CD4-positive, alpha-beta T cell treated with Interferon alpha-2 for 1 hour (primary cell): ENCODE results near the gene BCL7B.
"Not testable (repeated sequence)": the region's sequence is repeated elsewhere in the genome, so short reads cannot be mapped to it uniquely, and the experiment has no call there.

Experiments
- DNase-seq, 2 donors: peaks; one replicate each; pipeline ENCODE4 v3.0.0-alpha.2; 2020 to 2022

The BCL7B gene

DNA sequence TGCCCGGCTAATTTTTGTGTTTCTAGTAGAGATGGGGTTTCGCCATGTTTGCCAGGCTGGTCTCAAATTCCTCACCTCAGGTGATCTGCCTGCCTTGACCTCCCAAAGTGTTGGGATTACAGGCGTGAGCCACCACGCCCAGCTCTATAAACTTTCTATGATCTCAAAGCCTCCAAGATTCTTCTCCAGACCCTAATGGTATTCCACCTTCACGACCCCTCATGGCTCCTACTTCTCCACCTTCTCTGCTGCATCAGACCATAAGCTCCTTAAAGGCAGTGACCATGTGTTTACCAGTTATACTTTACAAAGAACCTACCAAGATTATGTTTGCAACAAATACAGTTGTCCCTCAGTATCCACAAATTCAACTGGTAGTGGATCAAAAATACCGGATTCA lies 25.3 kb downstream of the BCL7B start:
- no peak for DNase-seq

DNA sequence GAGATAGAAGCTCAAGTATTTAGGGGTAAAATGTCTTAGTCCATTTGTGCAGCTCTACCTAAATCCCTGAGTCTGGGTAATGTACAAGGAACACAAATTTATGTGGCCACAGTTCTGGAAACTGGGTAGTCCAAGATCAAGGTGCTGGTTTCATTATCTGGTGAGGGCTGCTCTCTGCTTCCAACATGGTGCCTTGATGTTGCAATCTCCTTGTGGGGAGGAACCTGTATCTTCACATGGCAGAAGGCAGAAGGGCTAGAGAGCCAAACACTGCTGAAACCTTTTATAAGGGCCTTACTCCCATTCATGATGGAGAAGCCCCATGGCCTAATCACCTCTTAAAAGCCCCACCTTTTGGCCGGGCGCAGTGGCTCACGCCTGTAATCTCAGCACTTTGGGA lies 26.7 kb downstream of the BCL7B start:
- DNase-seq: no peak

DNA sequence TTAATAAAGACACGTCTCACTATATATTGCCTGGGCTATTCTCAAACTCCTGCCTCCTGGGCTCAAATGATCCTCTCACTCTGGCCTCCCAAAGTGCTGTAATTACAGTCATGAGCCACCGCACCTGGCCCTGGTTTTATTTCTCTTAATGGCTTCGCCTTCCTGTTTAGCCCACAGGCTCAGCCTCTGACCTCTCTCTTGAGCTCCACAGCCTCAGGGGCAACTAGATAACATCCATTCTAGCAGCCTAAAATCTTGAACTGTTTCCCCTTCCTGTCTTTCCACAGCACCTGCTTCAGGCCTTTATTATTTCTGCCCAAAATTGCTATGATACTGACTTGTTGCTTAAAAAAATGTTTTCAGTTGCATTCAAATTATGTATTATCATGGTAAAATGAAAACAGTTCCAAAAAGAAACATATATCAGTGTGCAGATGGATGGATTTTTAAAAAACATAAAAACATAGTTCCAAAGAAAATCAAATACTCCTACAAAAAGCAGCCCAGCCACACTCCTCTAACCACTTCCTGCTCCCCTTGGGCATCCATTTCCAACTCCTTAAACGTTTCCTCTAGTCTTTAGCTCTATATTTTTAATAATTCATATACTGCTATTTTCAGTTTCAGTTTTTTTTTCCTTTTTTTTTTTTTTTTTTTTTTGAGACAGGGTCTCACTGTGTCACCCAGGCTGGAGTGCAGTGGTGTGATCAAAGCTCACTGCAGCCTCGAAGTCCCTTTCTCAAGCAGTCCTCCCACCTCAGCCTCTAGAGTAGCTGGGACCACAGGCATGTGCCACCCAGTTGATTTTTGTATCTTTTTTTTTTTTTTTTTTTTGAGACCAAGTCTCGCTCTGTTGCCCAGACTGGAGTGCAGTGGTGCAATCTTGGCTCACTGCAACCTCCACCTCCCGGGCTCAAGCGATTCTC lies 30.3 kb downstream of the BCL7B start:
- peak in 1 of 2 donors; percentile 23 for DNase-seq

DNA sequence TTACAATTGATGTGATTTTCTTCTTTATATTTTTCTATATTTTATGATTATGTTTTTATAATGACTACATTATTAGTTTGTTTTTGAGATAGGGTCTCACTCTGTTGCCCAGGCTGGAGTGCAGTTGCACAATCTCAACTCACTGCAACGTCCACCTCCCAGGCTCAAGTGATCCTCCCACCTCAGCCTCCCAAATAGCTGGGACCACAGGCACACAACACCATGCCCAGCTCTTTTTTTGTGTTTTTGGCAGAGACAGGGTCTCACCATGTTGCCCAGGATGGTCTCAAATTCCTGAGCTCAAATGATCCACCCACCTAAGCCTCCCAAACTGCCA lies 31.4 kb downstream of the BCL7B start:
- DNase-seq: not testable (repeated sequence)

DNA sequence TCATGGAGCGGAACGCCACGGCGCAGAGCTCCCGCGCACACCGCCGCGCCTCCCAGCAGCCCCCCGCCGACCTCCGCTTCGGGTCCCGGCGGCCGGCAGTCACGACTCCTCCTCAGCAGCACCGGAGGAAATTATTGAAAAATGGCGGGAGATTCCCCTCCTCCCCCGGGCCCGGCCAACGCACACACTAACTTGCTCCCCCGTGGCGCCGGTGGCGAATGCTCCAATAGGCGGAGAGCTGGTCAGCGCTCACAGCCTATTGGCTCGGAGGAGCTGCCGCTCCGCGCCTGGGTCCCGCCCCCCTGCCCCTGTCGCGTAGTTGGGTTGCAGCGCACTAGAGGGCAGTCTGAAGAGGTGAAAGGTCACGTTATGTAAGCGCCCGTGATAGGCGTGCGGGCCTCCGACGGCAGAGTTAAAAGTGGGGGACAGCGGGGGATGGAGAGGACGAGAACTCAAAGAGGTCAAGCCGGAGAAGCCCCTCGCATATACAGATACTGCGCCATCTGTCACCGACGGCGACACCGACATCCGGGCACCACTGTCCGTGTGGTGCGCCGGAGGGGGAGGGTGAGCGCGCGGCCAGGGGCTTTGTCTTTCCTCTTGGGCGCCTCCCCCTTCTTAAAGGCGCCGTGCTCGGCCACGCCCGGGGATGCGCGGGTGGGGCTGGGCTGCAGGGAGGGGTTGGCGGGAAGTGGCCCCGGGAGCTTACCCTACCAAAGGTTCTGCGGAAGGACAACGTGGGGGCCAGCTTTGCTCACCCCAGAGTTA lies 35.2 kb downstream of the BCL7B start, which contains the start of gene BAZ1B:
Gene BAZ1B (minus strand): TSS at position 189 of the 768 bp plus-strand sequence. CDS start 360 bp downstream, outside the sequence.
- DNase-seq: peak; percentile 98

DNA sequence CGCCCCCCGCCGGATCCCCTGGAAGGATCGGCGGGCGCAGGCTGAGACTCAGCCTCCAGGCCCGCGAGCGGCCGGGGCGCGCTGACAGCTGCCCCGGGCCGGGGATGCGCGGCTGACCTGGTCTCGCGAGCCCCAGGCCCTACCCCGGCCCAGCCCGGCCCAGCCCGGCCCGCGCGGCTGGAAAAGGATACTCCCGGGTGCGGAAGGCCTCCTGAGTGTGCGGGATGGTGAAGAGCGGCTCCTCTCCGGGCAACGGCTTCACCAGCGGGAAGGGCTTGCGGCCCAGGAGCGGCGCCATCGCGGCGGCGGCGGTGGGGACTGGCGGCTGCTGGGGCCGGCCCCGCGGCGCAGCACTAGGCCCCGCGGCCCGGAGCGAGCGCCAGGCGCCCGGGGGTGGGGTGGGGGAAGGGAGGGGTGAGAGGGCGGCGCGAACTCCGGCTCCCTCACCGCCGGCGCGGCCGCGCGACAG lies 35.8 kb downstream of the BCL7B start:
- DNase-seq: no peak

DNA sequence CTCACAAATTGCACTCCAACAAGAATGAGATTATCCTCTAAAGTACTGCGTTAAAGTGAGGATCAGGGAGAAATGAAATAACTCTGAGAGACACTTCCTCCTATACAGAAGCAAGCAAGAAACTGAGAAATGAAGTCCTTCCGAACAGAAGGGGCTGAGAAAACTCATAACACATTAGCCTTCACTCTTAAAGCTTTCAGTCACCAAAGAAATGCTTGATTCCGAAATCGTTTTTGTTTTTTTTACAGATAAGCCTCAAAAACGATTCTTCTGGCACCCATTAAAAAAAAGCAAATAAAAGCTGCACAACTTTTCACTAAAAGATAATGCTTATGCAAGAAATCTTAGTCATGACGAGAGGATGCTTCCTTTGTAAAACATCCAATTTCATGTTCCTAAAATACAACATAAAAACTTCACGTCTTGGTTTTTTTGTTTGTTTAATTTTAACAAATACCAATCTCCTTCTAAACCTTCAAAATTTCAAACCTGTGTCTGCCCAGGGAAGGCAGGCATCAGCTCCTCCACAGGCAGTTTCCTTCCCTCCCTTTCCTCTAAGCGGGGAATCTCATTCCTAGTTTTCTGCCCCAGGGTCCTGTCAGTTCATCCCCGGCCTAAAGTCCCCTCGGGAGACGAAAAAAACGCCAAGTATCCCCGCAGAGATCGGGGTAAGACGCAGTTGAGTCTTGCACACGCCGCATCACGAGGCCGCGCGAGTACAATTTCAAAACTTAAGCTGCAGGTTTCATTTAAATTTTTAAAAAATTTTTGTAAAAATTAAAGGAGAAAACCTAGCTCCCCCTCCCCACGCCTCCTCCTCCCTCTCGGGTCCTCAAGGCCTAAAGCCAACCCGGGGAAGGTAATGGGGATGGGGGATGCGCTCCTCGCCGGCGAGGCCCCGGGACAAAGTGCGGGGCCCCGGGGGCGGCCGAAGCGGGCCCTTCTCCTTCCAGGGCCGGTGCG lies 36.5 kb downstream of the BCL7B start:
- DNase-seq: no peak

DNA sequence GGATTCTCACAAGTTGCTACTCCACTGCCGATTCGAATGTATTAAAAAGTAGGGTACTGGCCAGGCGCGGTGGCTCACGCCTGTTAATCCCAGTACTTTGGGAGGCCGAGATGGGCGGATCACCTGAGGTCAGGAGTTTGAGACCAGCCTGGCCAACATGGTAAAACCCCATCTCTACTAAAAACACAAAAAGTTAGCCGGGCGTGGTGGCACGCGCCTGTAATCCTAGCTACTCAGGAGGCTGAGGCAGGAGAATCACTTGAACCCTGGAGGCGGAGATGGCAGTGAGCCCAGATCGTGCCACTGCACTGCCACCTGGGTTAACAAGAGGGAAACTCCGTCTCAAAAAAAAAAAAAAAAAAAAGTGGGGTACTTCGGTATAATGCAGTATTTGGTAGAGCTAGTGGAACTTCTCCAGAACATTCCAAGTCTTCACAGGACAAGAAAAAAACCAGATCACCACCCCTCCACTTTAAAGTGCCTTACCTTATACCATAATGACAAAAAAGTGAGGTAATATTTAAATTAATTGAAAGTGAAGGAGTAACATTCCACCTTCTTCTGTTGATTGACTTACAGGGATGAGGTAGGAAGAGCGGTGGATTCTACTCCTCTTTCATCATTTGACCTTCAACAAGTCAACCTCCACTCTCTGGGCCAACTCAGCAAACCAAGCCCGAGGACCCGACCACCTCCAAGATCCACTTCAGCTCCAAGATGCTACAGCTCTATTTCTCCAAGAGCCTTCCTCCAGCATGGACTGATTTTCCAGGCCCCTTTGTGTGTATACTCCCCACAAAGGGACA lies 37.4 kb downstream of the BCL7B start:
- peak; percentile 10 to 52 for DNase-seq

DNA sequence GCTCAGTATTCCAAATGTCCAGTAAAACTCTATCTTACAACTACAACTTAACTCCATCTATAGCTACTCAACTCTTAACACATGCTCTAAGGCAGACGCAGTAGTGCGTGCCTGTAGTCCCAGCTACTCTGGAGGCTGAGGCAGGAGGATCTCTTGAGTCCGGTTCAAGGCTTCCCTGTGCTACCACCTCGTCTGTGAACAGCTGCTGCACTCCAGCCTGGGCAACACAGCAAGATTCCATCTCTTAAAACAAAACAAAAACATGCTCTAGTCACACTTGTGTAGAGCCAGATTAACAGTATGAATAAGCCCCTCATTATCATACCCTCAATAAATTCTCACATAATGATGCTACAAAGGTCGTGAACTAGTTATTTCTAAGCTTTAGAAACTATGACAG lies 39.0 kb downstream of the BCL7B start:
- no peak for DNase-seq

DNA sequence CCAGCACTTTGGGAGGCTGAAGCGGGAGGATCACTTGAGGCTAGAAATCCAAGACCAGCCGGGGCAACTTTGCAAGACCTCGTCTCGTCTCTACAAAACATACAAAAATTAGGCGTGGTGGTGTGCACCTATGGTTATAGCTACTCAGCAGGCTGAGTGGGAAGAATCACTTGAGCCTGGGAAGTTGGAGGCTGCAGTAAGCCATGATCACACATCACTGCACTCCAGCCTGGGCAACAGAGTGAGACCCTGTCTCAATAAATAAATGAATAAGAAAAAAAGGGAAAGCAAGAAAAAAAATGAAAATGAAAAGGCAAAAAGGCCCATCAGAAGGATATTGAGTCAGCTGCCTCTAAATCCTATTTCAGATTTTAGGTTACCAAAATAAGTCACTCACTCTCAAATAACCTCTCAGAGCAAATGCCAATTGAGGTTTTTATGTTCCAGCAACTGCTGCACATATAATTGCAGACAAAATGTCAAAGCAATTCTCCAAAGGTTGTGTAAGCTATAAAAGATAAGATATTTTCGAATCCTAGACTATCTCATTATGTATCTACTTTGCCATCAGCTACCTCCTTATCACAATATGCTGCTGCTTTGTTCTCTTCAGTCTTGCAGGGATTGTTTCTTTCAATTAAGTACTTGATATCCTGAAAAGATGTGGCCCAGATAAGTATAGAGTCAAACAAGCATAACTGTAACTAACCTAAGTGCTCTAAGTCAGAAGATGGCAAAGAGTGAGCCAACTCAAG lies 40.1 kb downstream of the BCL7B start:
- DNase-seq: no peak

DNA sequence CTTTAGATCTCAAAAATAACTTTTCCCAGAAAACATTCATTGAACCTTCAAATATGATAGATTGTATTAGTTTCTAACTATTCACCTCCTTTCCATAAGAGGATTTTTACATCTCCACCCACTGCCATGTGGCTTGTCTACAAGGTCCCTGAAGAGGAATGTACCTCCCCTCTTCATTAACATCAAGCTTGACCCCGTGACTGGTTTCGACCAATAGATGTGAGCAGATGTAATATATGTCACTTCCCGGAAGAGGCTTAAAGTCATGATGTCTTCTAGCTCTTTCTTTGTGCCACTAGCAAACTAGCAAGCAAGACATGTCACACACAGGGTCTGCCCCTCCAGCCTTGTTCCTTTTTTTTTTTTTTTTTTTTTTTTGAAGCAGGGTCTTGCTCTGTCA lies 42.3 kb downstream of the BCL7B start:
- peak in 1 of 2 donors; percentile 30 for DNase-seq

DNA sequence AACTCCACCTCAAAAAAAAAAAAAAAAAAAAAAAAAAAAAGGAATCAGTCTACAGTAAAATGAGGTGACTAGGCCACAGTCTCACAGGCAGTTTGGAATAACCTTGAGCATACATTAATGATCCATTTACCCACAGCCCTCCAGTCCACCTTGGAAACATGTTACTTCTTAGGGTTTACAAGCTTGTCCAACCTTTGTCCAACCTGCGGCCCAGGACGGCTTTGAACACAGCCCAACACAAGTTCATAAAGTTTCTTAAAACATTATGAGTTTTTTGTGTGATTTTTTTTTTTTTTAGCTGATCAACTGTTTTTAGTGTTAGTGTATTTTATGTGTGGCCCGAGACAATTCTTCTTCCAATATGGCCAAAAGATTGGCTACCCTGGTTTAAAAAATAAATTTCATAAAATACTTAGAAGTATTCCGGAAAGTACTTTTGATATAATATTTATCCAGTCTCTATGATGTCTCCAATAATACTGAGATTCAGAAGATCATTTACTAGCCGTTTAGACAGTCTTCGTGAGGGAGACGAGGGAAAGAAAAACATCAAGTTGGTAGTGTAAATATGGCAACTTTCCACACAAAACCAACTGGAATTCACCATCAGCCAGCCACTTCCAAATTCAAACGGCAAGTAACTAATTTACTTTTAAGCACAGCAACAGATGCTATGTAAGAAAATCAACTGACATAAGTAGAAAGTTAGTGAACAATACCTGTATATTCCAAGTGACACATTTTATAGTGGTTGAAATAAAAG lies 45.3 kb downstream of the BCL7B start:
- no peak for DNase-seq

DNA sequence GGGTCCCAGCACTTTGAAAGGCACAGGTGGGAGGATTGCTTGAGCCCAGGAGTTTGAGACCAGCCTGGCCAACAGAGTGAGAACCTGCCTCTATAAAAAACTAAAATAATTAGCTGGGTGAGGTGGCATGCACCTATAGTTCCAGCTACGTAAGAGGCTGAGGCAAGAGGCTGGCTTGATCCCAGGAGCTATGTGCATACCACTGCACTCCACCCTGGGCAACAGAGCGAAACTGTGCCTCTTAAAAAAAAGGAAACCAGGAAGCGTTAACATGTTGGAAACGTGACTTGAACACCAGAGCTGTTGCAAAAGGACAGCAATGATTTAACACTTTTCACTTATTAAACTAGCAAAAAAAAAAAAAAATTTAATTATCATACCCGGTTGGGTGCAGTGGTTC lies 48.0 kb downstream of the BCL7B start:
- no peak for DNase-seq

DNA sequence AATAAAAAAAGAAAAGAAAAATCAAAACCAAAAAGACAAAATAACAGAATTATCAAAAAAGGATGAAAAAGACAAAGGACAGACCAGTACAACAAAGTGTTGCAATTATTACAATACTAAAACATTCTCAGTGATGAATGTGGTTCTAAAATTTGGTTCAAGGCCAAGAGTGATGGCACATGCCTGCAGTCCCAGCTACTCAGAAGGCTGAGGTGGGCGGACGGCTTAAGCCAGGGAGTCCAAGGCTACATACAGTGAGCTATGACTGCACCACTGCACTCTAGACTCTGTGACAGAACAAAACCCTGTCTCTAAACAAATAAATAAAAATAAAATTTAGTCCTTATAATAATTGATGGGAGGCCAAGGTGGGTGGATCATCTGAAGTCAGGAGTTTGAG lies 49.9 kb downstream of the BCL7B start:
- DNase-seq: no peak

DNA sequence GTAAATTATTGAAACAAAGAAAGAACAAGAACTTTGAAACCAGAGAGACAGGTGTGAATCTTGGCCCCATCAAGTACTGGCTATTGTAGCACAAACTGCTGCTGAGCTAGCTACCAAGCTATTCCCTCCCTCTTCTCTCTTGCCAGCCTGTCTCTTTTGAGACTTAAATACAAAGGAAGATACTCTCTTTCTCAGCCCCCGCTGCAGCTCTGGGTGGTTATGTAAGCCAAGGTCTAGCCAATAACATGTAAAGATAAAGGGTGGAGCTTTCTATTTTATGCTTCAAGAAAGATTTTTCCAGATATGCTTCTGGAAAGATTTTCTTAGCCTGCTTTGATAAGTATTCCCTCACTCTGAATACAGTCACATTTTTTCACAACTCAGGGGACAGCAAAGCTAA lies 52.6 kb downstream of the BCL7B start:
- no peak for DNase-seq

DNA sequence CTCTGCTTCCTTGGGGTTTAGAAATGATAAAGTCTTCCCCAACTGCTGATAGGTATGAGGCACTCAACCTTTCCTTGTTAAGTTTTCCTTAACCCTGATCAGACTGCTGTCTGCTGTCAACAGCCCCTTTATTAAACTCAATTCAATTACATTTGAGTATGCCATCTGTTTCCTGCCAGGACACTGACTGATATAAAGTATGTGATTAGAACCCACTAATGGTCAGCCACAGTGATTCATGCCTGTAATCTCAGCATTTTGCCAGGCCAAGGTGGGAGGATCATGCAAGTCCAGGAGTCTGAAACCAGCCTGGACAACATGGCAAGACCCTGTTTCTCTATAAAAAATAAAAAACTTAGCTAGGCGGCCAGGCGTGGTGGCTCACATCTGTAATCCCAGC lies 53.5 kb downstream of the BCL7B start:
- no peak for DNase-seq

DNA sequence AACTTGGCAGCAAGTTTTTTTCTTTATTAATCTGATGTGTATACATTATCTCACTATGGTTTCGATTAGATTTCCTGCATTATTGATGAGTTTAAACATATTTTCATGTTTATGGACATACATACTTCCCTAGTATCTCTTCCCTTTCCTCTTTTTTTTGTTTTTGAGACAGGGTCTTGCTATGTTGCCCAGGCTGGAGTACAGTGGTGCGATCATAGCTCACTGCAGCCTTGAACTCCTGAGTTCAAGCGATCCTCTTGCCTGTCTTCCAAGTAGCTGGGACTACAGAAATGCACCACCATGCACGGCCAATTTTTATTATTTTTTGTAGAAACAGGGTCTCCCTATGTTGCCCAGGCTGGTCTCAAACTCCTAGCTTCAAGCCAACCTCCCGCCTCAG lies 54.3 kb downstream of the BCL7B start:
- no peak for DNase-seq

DNA sequence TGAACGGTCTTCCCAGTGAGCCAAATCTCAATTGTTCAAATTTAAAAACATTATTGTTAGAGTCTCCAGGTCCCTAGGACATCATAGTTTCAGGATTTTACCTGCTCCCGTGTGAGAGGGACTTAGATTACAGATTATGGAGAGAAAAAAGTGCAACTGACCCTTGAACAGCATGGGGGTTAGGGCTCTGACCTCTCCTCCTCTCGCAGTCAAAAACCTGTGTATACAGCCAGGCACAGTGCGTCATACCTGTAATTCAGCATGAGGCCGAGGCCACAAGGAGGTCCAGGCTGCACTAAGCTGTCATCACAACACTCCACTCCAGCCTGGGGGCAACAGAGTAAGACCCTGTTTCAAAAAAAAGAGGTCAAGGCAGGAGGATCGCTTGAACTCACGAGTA lies 60.9 kb downstream of the BCL7B start:
- DNase-seq: no peak

DNA sequence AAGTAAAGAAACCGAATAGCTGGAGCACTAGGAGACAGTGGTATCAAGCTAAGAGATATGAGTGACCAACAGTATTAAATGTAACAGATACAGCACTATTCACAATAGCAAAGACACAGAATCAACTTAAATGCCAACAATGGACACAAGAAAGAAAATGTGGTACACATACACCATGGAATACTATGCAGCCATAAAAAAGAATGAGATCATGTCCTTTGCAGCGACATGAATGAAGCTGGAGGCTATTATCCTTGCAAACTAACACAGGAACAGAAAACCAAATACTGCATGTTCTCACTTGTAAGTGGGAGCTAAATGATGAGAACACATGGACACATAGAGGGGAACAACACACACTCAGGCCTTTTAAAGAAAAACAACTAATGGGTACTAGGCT lies 62.0 kb downstream of the BCL7B start:
- DNase-seq: not testable (repeated sequence)

DNA sequence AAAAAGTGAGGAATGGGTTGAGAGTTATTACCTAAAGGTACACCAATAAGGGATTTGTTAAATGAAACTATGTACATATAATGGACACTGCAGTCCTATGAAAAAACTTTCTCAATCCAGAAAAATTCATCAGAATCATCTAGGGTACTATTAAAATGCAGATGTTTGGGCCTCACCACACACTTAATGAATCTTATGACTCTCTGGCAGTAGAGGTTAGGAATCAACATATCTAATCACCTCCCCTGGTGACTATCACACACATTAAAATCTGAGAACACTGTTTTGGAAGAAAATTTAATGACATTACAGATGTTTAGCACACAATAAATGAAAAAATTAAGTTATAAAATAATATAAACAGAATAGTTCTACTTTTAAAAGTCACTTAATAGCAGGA lies 67.5 kb downstream of the BCL7B start:
- no peak for DNase-seq
